ENCODE data around the gene VCX3A.

Gene VCX3A

DNA sequence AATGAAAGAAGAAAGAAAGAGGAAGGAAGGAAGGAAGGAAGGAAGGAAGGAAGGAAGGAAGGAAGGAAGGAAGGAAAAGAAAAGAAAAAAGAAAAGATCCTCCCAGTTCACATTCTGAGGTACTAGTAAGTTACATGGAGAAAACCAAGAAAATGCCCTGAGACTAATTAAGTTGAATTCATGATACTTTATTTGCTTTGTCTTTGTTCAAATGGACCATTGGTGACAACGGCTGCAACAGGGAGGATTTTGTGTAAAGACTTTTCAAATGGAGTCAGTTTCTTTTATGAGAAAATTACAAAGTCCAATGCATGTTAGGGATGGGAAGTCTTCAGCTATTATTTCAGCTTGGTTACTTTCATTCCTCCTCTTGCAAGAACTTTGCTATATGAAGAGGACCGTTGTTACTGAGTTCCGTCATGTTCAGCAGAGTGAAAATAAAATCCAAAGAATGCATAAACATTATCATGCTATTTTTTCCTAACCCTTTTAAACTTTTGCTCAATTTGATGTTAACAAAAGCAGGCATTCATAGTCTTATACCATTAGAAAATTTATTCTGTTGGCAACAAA lies 8.3 kb downstream of the VCX3A start:
- no peak for DNase-seq (ENCODE audit: low read depth)
- no peak overlapping the region for H3K4me3 ChIP-seq (ENCODE audit: control insufficient read depth, low read depth, low read length)
- TF ChIP-seq, protein P1, sequence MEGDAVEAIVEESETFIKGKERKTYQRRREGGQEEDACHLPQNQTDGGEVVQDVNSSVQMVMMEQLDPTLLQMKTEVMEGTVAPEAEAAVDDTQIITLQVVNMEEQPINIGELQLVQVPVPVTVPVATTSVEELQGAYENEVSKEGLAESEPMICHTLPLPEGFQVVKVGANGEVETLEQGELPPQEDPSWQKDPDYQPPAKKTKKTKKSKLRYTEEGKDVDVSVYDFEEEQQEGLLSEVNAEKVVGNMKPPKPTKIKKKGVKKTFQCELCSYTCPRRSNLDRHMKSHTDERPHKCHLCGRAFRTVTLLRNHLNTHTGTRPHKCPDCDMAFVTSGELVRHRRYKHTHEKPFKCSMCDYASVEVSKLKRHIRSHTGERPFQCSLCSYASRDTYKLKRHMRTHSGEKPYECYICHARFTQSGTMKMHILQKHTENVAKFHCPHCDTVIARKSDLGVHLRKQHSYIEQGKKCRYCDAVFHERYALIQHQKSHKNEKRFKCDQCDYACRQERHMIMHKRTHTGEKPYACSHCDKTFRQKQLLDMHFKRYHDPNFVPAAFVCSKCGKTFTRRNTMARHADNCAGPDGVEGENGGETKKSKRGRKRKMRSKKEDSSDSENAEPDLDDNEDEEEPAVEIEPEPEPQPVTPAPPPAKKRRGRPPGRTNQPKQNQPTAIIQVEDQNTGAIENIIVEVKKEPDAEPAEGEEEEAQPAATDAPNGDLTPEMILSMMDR (IDR thresholded peaks at IDR 0.05; ENCODE audit: control insufficient read depth, insufficient read depth, low read depth, low read length, missing control alignments) = no peak

DNA sequence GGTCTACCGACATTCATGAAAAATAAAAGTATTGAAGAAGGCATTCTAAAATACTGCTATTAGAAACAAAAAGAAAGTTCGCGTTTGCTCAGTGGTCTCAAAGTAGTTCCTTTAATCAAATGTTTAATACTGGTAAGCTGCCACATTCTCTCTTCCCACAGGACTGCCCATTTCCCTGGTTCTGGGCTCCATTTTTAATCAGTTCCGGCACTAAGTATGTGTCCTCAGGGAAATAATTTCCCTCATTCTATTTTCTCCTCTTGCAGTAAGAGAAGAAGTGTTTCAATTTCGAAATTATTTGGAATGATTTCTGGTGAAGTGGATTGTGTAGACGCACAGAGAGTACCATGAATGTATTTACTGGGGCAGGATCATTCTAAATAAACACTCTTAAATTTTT lies 17.5 kb downstream of the VCX3A start:
- DNase-seq (ENCODE audit: low read depth) = no peak
- no peak overlapping the region for H3K4me3 ChIP-seq (ENCODE audit: control insufficient read depth, low read depth, low read length)
- TF ChIP-seq, protein P1 (IDR thresholded peaks at IDR 0.05; ENCODE audit: control insufficient read depth, insufficient read depth, low read depth, low read length, missing control alignments) = no peak

DNA sequence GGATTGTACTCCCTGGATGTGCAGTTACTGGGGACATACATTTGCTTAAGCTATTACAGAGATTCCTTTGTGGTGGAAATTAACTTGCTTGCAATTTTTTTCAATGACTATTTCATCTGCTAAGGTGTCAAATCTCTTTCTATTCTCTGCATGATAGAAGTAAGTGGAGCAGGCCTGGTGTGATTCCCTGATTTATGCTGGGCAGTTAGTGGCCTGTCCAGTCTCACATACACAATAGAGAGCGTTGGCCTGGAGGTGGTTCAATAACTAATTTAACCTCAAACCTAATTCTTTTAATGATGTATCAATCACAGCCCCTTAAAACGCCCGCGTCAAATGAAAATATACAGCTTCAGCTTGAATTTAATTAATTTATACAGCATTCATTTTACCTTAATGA lies 28.5 kb downstream of the VCX3A start:
- TF ChIP-seq, protein P1 (IDR thresholded peaks at IDR 0.05; ENCODE audit: control insufficient read depth, insufficient read depth, low read depth, low read length, missing control alignments) = no peak
- no peak for DNase-seq (ENCODE audit: low read depth)
- H3K4me3 ChIP-seq (ENCODE audit: control insufficient read depth, low read depth, low read length) = no peak overlapping the region

DNA sequence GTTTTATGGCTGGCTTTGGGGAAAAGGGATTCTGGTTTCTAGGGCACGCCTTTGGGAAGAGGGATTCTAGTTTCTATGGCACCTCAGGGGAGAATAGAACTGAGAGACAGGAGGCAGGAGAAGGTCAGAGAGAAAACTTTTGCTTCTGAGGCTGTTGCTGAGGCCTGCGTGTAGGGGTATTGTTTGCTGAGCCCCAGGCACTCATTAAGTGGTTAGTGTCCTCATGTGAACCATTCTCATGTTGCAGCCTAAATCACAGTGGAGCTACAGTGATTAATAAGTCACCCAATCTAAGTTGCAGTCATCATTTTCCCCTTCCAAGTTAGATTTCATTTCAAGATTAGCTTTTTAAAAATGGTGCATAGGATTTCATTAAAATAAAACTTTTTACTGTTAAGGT lies 29.0 kb downstream of the VCX3A start:
- no peak for DNase-seq (ENCODE audit: low read depth)

DNA sequence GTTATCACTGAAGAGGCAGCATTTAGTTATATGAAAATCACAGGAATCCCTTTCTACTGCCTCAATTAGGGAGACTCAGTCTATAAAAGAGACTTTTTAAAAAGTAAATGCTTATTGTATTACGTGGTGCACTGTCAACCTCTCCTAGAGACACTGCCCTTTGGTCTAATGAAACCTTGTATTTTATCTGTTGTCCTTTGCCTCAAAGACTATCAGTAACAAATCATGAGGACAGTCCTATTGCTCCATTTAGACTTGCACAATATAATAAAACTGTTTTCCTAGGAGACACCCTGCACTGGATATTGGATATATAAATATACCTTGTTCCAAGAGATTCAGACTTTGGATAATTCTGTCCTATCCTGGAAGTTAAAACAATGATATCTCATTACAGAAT lies 34.2 kb downstream of the VCX3A start:
- TF ChIP-seq, protein P1 (IDR thresholded peaks at IDR 0.05; ENCODE audit: control insufficient read depth, insufficient read depth, low read depth, low read length, missing control alignments) = no peak

More for the DNA sequence above, 29.0 kb downstream of the VCX3A start:
- H3K4me3 ChIP-seq (ENCODE audit: control insufficient read depth, low read depth, low read length) = no peak overlapping the region
- TF ChIP-seq, protein P1 (IDR thresholded peaks at IDR 0.05; ENCODE audit: control insufficient read depth, insufficient read depth, low read depth, low read length, missing control alignments) = no peak

DNA sequence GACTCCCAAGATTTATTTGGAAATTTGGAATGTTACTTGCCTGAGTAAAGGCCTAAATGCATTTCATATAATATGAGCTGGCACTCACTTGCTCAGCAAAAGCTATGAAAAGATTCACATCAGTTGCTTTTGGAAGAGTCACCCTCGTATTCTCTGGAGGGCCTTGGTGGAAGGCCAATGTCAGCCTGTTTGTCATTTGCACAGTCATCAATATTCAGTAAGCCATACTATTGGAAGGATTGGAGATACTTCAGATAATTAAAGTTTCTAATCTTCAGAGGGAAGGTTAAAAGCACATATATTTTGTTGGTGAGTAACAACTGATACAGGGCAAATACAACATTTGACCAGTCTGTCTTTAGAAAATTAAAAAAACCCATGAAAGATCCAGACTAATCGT lies 36.6 kb downstream of the VCX3A start:
- TF ChIP-seq, protein P1 (IDR thresholded peaks at IDR 0.05; ENCODE audit: control insufficient read depth, insufficient read depth, low read depth, low read length, missing control alignments) = no peak
- DNase-seq (ENCODE audit: low read depth) = no peak

More for the DNA sequence above, 34.2 kb downstream of the VCX3A start:
- H3K4me3 ChIP-seq (ENCODE audit: control insufficient read depth, low read depth, low read length) = no peak overlapping the region
- DNase-seq (ENCODE audit: low read depth) = no peak

More for the DNA sequence above, 36.6 kb downstream of the VCX3A start:
- H3K4me3 ChIP-seq (ENCODE audit: control insufficient read depth, low read depth, low read length) = no peak overlapping the region

All from AG09309 (cell line).